ENCODE data around the gene ANKRD34A. TPM values are rescaled to one million over a fixed set of nuclear protein-coding genes. Genes with fewer than 3 reads are reported as not detected.

Gene ANKRD34A
- total and polyA plus RNA-seq, 2 of the 13 experiments (the other 11 are each of a cell fraction or from before 2014, with no cell fraction given): 0.05 to 0.07 TPM

- Histone ChIP-seq H3K27ac (ENCODE audit: extremely low read length, insufficient read depth, low read length) (no peak overlapping the region), H4K20me1 (ENCODE audit: insufficient read depth, low read length) (no peaks in the 10 kb centered on the region), H3K4me3 (replicated peaks in 1 of 3; ENCODE audit: insufficient read depth in 1 of 3, low read depth in 2 of 3, low read length in 3 of 3) (no peak overlapping the region), H3K36me3 (replicated peaks in 1 of 2; ENCODE audit: control insufficient read depth in 1 of 2, insufficient read depth in 2 of 2, low read length in 2 of 2) (peaks cover 1 to 3% of the 10 kb centered on the region in 2 experiments; a peak in 2 of 5 replicates), H3K79me2 (ENCODE audit: insufficient read depth, low read length) (peaks cover 14% of the 10 kb centered on the region), H3K4me1 (ENCODE audit: insufficient read depth, low read length) (peaks cover 32% of the 10 kb centered on the region), H3K9me3 (ENCODE audit: low read length) (no peaks in the 10 kb centered on the region), H3K9ac (ENCODE audit: insufficient read depth, low read depth, low read length) (no peak overlapping the region), H2AFZ (ENCODE audit: low read length) (no peak overlapping the region), H3K4me2 (ENCODE audit: low read depth, low read length) (no peak overlapping the region), H3K27me3 (ENCODE audit: control insufficient read depth in 1 of 2, insufficient read depth in 2 of 2, low read length in 2 of 2) (no peaks in the 10 kb centered on the region)
- no peak for ATAC-seq
- WGBS (ENCODE audit: low lambda C conversion rate): 89% methylated on average over 1 of the region's 1 CpG
- ChIA-PET POLR2A (no interaction called here), CTCF (ENCODE audit: low intra/inter-chr PET ratio, low total read pairs) (no interaction called here)
- no peak for FAIRE-seq
- no peak for TF ChIP-seq ZNF704 (CRISPR knock-in tag; IDR thresholded peaks at IDR 0.05; ENCODE audit: borderline replicate concordance)
- intact Hi-C loops (cut with micrococcal nuclease; ENCODE audit: unreplicated experiment) (no loop called here), in situ Hi-C loops (cut with HindIII; ENCODE audit: extremely low pct_ligation_motif_present, low pct_unique_long_range_greater_than_20kb) (no loop called here)
- BruUV-seq (replicated peaks): no TSS peak
- DNase-seq (ENCODE audit: low spot score): no peak
These were observed 12.8 kb downstream of the ANKRD34A start for GRCh38 chr1:145951526-145951925.

- intact Hi-C loops (cut with micrococcal nuclease; ENCODE audit: unreplicated experiment) (no loop called here), in situ Hi-C loops (cut with HindIII; ENCODE audit: extremely low pct_ligation_motif_present, low pct_unique_long_range_greater_than_20kb) (no loop called here)
- Histone ChIP-seq H3K27me3 (ENCODE audit: control insufficient read depth in 1 of 2, insufficient read depth in 2 of 2, low read length in 2 of 2) (no peaks in the 10 kb centered on the region), H3K27ac (ENCODE audit: extremely low read length, insufficient read depth, low read length) (no peak overlapping the region), H3K4me1 (ENCODE audit: insufficient read depth, low read length) (peaks cover 15% of the 10 kb centered on the region), H3K9me3 (ENCODE audit: low read length) (no peaks in the 10 kb centered on the region), H3K79me2 (ENCODE audit: insufficient read depth, low read length) (peaks cover 3% of the 10 kb centered on the region), H3K4me2 (ENCODE audit: low read depth, low read length) (no peak overlapping the region), H2AFZ (ENCODE audit: low read length) (no peak overlapping the region), H3K4me3 (replicated peaks in 1 of 3; ENCODE audit: insufficient read depth in 1 of 3, low read depth in 2 of 3, low read length in 3 of 3) (no peak overlapping the region), H4K20me1 (ENCODE audit: insufficient read depth, low read length) (no peaks in the 10 kb centered on the region), H3K36me3 (replicated peaks in 1 of 2; ENCODE audit: control insufficient read depth in 1 of 2, insufficient read depth in 2 of 2, low read length in 2 of 2) (peaks cover 2 to 6% of the 10 kb centered on the region in 2 experiments; a peak in 3 of 5 replicates), H3K9ac (ENCODE audit: insufficient read depth, low read depth, low read length) (no peak overlapping the region)
- WGBS (ENCODE audit: low lambda C conversion rate): over 99% methylated on average over 4 of the region's 4 CpGs
- POLR2A ChIA-PET: interaction anchor here (0.9 to 1.2 kb wide), 3 partner anchors 9 to 22 kb away, joined by 3 to 4 read pairs (median 4); partner anchors contain the start of genes ANKRD34A, LIX1L, POLR3GL and RBM8A
- no TSS peak for BruUV-seq (replicated peaks)
- CTCF ChIA-PET (ENCODE audit: low intra/inter-chr PET ratio, low total read pairs): no interaction called here
- TF ChIP-seq HMG20A (CRISPR knock-in tag; IDR thresholded peaks at IDR 0.05; ENCODE audit: borderline replicate concordance): no peak
- TF ChIP-seq BCLAF1 (IDR thresholded peaks at IDR 0.05): no peak
- TF ChIP-seq ZNF781 (CRISPR knock-in tag; IDR thresholded peaks at IDR 0.05; ENCODE audit: borderline replicate concordance, not compliant biosample characterization): no peak
- no peak for TF ChIP-seq ZNF775 (CRISPR knock-in tag; IDR thresholded peaks at IDR 0.05; ENCODE audit: borderline replicate concordance)
- no peak for TF ChIP-seq ZMAT5 (CRISPR knock-in tag; IDR thresholded peaks at IDR 0.05; ENCODE audit: borderline replicate concordance, low read depth)
- TF ChIP-seq ZNF33B (CRISPR knock-in tag; IDR thresholded peaks at IDR 0.05): no peak
- no peak for TF ChIP-seq HMG20B (CRISPR knock-in tag; conservative IDR thresholded peaks at IDR 0.05)
- TF ChIP-seq ARNT2 (CRISPR knock-in tag; IDR thresholded peaks at IDR 0.05; ENCODE audit: low read depth): no peak
- TF ChIP-seq ATF1 (CRISPR knock-in tag; IDR thresholded peaks at IDR 0.05): no peak
- TF ChIP-seq ZMAT3 (CRISPR knock-in tag; conservative IDR thresholded peaks at IDR 0.05): no peak
- no peak for FAIRE-seq
- no peak for DNase-seq (ENCODE audit: low spot score)
- ATAC-seq: no peak
These were observed 15.2 kb downstream of the ANKRD34A start for GRCh38 chr1:145949219-145949618.
